IPS-18c (cell line): ENCODE data around the gene COA6.
A peak's percentile ranks its signal among the peaks of the same experiment; 100 is the strongest.
"Not testable (repeated sequence)": the region's sequence is repeated elsewhere in the genome, so short reads cannot be mapped to it uniquely, and the experiment has no call there.

Source experiments
- H3K4me3 ChIP-seq: 2 replicates; pipeline ENCODE4 v1.7.0; 2013; ENCODE audit warnings: low read depth, mild to moderate bottlenecking, low read length, moderate library complexity; ENCODE audit not compliant: insufficient read depth
- H3K9me3 ChIP-seq: one replicate; pipeline ENCODE4 v1.6.1; 2013; ENCODE audit warnings: mild to moderate bottlenecking, low read length, moderate library complexity; ENCODE audit not compliant: control insufficient read depth, insufficient read depth

Gene COA6, protein sequence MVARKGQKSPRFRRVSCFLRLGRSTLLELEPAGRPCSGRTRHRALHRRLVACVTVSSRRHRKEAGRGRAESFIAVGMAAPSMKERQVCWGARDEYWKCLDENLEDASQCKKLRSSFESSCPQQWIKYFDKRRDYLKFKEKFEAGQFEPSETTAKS

DNA sequence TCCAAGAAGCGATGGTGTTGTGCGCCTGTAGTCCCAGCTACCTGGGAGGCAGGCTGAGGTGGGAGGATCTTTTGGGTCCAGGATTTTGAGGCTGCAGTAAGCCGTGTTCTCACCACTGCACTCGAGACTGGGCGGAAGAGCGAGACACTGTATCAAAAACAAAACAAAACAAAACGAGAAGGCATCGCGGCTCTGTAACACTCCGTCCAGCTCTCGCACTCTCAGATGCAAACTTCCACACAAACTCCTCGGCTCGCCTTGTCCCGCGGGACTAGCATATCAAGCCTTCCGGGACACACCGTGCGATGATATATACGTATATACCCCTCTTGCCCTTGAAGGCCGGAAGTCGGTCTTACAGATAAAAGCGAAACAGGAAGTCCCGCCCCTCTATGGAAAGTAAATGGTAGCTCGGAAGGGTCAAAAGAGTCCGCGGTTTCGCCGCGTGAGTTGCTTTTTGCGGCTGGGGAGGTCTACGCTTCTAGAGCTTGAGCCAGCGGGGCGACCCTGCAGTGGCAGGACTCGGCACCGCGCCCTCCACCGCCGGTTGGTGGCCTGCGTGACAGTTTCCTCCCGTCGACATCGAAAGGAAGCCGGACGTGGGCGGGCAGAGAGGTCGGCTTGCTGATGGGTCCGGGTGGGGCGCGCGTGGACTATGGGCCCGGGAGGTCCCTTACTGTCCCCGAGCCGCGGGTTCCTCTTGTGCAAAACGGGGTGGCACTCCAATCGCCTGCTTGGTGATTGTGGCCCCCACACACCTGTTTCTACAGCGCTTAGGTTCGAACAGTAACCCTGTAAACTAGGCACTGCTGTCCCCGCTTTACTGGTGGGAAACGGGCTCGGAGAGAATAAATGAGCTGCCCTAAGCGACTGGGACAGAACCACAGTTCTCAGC is at the start of gene COA6:
Gene COA6, plus strand, starts transcription at position 393 of the 895 bp plus-strand sequence. Its CDS starts 11 bp downstream, at position 404.
- Histone ChIP-seq H3K4me3 (peak within 1 kb of the TSS; percentile 94), H3K9me3 (no peaks in the 10 kb centered on the region)

- Histone ChIP-seq H3K4me3 (no peak overlapping the region), H3K9me3 (no peaks in the 10 kb centered on the region)
These were observed 48.4 kb upstream of the COA6 start for GRCh38 chr1:234324821-234325220.

DNA sequence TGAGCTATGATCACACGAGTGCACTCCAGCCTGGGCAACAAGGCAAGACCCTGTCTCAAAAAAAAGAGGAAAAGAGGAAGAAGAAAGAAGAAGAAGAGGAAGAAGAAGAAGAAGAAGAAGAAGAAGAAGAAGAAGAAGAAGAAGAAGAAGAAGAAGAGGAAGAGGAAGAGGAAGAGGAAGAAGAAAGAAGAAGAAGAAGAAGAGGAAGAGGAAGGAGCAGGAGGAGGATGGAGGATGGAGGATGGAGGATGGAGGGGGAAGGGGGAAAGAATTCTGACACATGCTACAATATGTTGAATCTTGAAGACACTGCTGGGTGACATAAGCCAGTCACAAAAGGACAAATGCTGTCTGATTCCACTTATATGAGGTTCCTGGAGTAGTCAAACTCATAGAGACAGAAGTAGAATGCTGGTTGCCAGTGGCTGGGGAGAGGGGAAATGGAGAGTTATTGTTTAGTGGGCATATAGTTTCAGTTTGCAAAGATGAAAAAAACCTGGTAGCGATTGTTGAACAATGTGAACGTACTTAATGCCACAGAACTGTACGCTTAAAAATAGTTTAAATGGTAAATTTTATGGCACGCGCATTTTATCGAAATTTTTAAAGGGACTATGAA is 47.3 kb upstream of the COA6 start:
- Histone ChIP-seq H3K9me3 (no peaks in the 10 kb centered on the region), H3K4me3 (no peak overlapping the region)

GRCh38 chr1:234326497-234327366 is 46.5 kb upstream of the COA6 start:
- H3K4me3 ChIP-seq = no peak overlapping the region
- no peaks in the 10 kb centered on the region for H3K9me3 ChIP-seq

GRCh38 chr1:234327577-234328164 is 45.6 kb upstream of the COA6 start:
- Histone ChIP-seq H3K4me3 (no peak overlapping the region), H3K9me3 (no peaks in the 10 kb centered on the region)

DNA sequence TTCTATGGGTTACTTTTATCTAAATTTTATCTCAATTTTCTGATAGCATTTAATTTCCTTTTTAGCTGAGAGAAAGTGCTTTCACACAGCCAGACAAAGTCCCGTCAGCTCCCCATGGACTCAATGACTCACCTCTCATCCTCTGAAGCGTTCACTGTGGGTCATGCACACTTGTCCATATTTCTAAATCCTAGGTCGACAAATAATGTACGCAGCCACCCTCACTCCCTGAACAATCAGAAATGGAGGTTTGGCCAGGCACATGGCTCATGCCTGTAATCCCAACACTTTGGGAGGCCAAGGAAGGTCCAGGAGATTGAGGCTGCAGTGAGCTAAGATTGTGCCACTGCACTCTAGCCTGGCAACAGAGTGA is 42.4 kb upstream of the COA6 start:
- Histone ChIP-seq H3K9me3 (no peaks in the 10 kb centered on the region), H3K4me3 (no peak overlapping the region)

DNA sequence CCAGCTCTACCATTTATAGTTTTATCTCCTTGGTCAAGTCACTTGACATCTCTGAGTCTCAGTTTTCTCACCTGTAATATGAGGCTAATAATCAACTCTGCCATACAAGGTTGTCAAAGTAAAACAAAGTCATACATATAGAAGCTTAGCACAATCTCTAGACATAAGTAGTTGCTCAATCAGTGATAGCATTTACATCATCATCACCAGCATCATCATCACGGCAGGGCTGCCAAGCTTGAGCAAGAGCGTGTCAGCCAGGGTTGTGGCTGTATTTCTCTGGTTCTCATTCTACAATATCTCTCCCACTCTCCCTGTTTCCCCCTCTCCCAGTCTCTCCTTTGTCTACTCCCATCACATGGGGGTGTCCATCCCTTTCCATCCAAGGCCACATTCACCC is 41.7 kb upstream of the COA6 start:
- no peak overlapping the region for H3K4me3 ChIP-seq
- H3K9me3 ChIP-seq = no peaks in the 10 kb centered on the region

GRCh38 chr1:234336359-234336758 is 36.9 kb upstream of the COA6 start:
- no peak overlapping the region for H3K4me3 ChIP-seq

DNA sequence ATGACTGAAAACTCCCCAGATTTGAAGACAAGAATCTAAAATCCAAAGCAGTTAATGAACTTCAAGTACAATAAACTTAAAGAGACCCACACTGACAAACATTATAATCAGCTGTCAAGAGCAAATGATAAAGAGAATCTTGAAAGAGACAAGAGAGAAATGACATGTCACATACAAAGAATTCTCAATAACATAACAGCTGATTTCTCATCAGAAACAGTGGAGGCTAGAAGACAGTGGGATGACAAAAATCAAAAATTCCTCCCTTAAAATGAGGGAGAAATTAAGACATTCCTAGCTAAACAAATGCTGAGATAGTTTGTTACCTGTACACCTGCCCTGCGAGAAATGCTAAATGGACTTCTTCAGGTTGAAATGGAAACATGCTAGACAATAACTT is 36.0 kb upstream of the COA6 start:
- no peaks in the 10 kb centered on the region for H3K9me3 ChIP-seq
- no peak overlapping the region for H3K4me3 ChIP-seq

More at GRCh38 chr1:234336359-234336758, 36.9 kb upstream of the COA6 start:
- no peaks in the 10 kb centered on the region for H3K9me3 ChIP-seq

- Histone ChIP-seq H3K4me3 (no peak overlapping the region), H3K9me3 (no peaks in the 10 kb centered on the region)
These were observed 32.7 kb upstream of the COA6 start for GRCh38 chr1:234340528-234340927.

DNA sequence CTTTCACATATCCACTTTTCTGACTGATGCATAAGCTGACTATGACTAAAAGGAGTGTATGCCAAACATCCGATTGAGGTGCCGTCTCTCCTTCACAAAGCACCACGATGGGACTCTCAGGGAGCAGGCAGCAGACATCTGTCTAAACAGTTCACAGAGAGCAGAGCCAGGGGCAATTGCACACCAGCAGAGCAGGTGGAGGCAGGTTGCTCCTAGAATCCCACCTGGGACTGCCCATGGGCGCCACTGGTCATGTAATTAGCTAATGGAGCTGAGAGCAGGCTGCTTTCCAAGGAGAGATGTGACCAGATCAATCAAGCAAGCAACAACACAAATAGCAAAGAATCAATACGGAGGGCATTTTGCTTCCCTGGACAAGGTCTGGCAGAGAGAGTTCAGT is 30.5 kb upstream of the COA6 start:
- Histone ChIP-seq H3K4me3 (no peak overlapping the region), H3K9me3 (no peaks in the 10 kb centered on the region)

DNA sequence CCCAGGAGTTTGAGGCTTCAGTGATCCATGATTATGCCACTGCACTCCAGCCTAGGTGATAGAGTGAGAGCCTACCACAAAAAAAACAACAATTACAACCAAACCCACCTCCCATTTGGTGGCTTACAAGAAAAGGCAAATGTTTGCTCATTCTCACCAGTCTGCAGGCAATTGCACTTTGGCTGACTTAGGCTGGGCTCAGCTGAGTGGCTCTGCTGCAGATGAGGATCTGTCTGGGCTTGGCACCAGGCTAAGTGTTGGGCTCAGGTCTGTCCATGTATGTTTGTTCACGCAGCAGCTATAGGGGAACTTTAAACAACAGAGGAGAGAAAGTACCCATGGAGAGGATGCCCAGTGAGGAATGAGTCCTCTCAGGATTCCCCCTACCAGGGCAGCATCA is 28.0 kb upstream of the COA6 start:
- H3K4me3 ChIP-seq = no peak overlapping the region
- no peaks in the 10 kb centered on the region for H3K9me3 ChIP-seq

GRCh38 chr1:234348964-234349363 is 24.3 kb upstream of the COA6 start:
- H3K9me3 ChIP-seq = no peaks in the 10 kb centered on the region
- no peak overlapping the region for H3K4me3 ChIP-seq

DNA sequence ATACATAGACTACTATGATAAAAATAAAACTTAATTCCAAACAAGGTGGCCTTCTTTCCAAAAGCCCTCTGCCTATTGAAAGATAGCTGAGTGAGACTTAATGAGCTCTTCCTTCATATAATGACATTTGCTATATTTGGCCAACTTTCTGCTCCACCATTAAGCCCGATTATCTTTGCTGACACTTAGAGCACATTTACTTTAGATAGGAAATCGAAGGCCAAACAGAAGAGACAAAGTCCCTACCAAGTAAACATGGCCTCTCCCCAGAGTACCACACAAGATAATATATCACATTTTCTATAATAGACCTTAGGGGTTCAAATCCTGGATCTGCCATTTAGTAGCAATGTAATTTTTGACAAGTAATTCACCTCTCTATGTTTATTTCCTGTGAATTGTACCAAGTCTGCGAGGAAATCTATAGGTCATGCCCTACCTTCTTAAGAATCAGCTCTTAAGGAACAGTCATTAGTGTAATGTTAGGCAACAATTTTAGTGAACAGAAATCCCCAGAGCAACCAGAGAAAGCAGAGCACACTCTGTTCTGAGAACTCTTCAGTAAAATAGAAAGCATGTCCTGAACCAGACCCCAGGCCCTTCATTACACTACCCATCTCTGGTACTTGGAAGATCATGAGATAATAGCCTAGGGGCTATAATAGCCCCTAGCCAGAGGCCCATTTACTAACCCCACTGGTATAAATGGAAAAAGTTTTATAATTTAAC is 17.3 kb upstream of the COA6 start:
- no peak overlapping the region for H3K4me3 ChIP-seq
- H3K9me3 ChIP-seq = no peaks in the 10 kb centered on the region

DNA sequence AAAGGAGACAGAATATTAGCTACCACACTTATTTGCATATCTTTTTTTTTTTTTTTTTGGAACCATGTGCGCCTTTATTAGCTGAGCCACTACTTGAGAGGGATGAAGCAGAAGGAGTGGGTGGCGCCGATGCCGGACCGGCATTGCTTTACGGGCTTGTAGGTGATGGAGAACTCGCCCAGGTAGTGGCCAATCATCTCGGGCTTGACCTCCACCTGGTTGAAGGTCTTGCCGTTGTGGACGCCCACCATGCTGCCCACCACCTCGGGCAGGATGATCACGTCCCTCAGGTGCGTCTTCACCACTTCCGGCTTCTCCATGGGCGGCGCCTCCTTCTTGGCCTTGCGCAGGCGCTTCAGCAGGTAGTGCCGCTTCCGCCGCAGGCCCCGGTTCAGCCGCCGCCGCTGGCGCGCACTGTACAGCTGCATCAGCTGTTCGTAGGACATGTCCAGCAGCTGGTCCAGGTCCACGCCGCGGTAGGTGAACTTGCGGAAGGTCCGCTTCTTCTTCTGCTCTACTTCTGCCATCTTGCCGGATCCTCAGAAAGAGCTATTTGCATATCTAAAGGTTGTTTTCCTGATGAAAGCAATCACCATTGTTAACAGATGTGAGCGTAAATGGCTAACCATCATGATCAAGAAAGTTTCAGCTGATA is 16.5 kb upstream of the COA6 start:
- H3K4me3 ChIP-seq, H3K9me3 ChIP-seq: not testable (repeated sequence)

GRCh38 chr1:234357831-234358230 is 15.4 kb upstream of the COA6 start:
- Histone ChIP-seq H3K4me3 (no peak overlapping the region), H3K9me3 (no peaks in the 10 kb centered on the region)
